Measurements from ENCODE around the gene ADARB1. TPM values are rescaled to one million over a fixed set of nuclear protein-coding genes. Genes with fewer than 3 reads are reported as not detected.

ADARB1 gene
- total RNA-seq, 1 experiment from 2014 or later: 14.6 TPM

DNA sequence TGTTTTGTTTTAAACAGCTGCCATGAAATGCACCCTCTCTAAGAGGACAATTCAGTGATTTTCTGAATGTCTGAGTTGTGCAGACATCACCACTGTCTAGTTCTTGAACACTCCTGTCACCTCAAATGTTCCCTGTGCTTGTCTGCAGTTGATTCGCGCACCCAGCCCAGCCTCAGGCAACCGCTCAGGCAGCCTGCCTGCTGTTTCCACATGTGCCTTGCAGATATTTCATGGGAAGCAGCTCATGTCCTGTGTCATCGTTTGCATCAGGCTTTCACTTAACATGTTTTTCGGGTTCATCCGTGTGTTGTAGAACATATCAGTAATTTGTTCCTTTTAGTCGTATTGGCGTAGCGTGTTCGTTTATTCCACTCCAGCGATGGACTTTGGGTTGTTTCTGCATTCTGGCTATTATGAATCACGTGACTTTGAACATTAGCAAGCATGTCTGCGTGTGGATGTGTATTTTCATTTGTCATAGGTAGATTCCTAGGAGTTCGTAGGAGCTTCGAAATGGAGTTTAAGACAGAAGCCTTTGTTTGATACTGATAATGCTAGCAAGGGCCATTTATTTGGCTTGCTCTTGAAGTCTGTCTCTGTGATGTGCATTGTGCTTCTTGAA, 12.1 kb downstream of the ADARB1 start:
- ChIA-PET CTCF (interaction anchor here (1.4 to 2.1 kb wide), 2 partner anchors 42 to 52 kb away, joined by 4 to 5 read pairs; no protein-coding TSS in a partner anchor), POLR2A (no interaction called here)
- peaks cover 4% of the 10 kb centered on the region for H3K4me1 Mint-ChIP-seq
- H3K36me3 Mint-ChIP-seq: no peaks in the 10 kb centered on the region
- H3K27me3 Mint-ChIP-seq (ENCODE audit: low read depth): no peaks in the 10 kb centered on the region
- no peak overlapping the region for H3K27ac Mint-ChIP-seq
- ATAC-seq: no peak
- DNase-seq (ENCODE audit: low spot score): no peak
- H3K9me3 Mint-ChIP-seq: no peaks in the 10 kb centered on the region
- TF ChIP-seq CREB1 (CRISPR knock-in tag; IDR thresholded peaks at IDR 0.05) (no peak), ZNF219 (CRISPR knock-in tag; IDR thresholded peaks at IDR 0.05; ENCODE audit: borderline replicate concordance) (no peak), MLX (CRISPR knock-in tag; IDR thresholded peaks at IDR 0.05) (no peak), ATF1 (CRISPR knock-in tag; IDR thresholded peaks at IDR 0.05) (no peak), GRHL2 (CRISPR knock-in tag; IDR thresholded peaks at IDR 0.05; ENCODE audit: insufficient replicate concordance, severe bottlenecking) (no peak), ZSCAN18 (CRISPR knock-in tag; IDR thresholded peaks at IDR 0.05) (no peak), ZNF512 (CRISPR knock-in tag; IDR thresholded peaks at IDR 0.05; ENCODE audit: borderline replicate concordance) (no peak), EMX1 (CRISPR knock-in tag; IDR thresholded peaks at IDR 0.05) (no peak), IRF1 (CRISPR knock-in tag; IDR thresholded peaks at IDR 0.05) (no peak), FOXJ3 (CRISPR knock-in tag; IDR thresholded peaks at IDR 0.05; ENCODE audit: borderline replicate concordance) (no peak), FOXP4 (CRISPR knock-in tag; IDR thresholded peaks at IDR 0.05) (no peak), ZBTB43 (CRISPR knock-in tag; IDR thresholded peaks at IDR 0.05) (no peak), IRF2 (CRISPR knock-in tag; IDR thresholded peaks at IDR 0.05; ENCODE audit: borderline replicate concordance, low read depth) (no peak), ZNF317 (CRISPR knock-in tag; IDR thresholded peaks at IDR 0.05; ENCODE audit: borderline replicate concordance, low read depth) (no peak), ZNF263 (CRISPR knock-in tag; IDR thresholded peaks at IDR 0.05; ENCODE audit: low read depth) (no peak), RORB (CRISPR knock-in tag; IDR thresholded peaks at IDR 0.05) (no peak)
- no peak overlapping the region for H3K4me3 Mint-ChIP-seq

Data from WTC11 (cell line).